Measurements from ENCODE around the gene CNOT9.

The CNOT9 gene

GRCh38 chr2:218529990-218530389 is 38.6 kb upstream of the CNOT9 start:
- Histone ChIP-seq H3K36me3 (ENCODE audit: control insufficient read depth, low read length) (peaks cover 89% of the 10 kb centered on the region), H4K20me1 (ENCODE audit: control insufficient read depth, insufficient read depth, low read depth, low read length) (no peaks in the 10 kb centered on the region), H3K9me3 (ENCODE audit: control insufficient read depth, insufficient read depth, low read length) (no peaks in the 10 kb centered on the region), H3K27me3 (ENCODE audit: control insufficient read depth, low read length) (no peaks in the 10 kb centered on the region), H3K4me2 (ENCODE audit: low read length) (no peak overlapping the region), H3K4me1 (ENCODE audit: control insufficient read depth, low read length) (no peaks in the 10 kb centered on the region), H3K9me2 (replicated peaks; ENCODE audit: control insufficient read depth, low read length) (no peaks in the 10 kb centered on the region), H3K27ac (ENCODE audit: low read depth, low read length) (no peak overlapping the region), H3K4me3 (ENCODE audit: low read length) (no peak overlapping the region), H3F3A (ENCODE audit: control insufficient read depth, insufficient read depth) (no peaks in the 10 kb centered on the region), H3K79me2 (ENCODE audit: control insufficient read depth, low read length) (no peaks in the 10 kb centered on the region)
- TF ChIP-seq EZH2phosphoT487 (IDR thresholded peaks at IDR 0.05; ENCODE audit: borderline replicate concordance, low read length) = no peak
- no peak for TF ChIP-seq CTCF (IDR thresholded peaks at IDR 0.05; ENCODE audit: low read depth, low read length, poor library complexity, severe bottlenecking)

GRCh38 chr2:218536804-218537494 is 31.7 kb upstream of the CNOT9 start:
- H3K9me2 ChIP-seq (replicated peaks; ENCODE audit: control insufficient read depth, low read length) = no peaks in the 10 kb centered on the region
- no peak overlapping the region for H3K4me3 ChIP-seq (ENCODE audit: low read length)
- H3K36me3 ChIP-seq (ENCODE audit: control insufficient read depth, low read length) = peaks cover 86% of the 10 kb centered on the region
- no peaks in the 10 kb centered on the region for H3K9me3 ChIP-seq (ENCODE audit: control insufficient read depth, insufficient read depth, low read length)
- no peaks in the 10 kb centered on the region for H3K4me1 ChIP-seq (ENCODE audit: control insufficient read depth, low read length)
- no peak for TF ChIP-seq CTCF (IDR thresholded peaks at IDR 0.05; ENCODE audit: low read depth, low read length, poor library complexity, severe bottlenecking)
- no peaks in the 10 kb centered on the region for H4K20me1 ChIP-seq (ENCODE audit: control insufficient read depth, insufficient read depth, low read depth, low read length)
- peaks cover 3% of the 10 kb centered on the region; the same call in 1 of the 2 replicates for H3K79me2 ChIP-seq (ENCODE audit: control insufficient read depth, low read length)
- no peak overlapping the region for H3K4me2 ChIP-seq (ENCODE audit: low read length)
- H3K27me3 ChIP-seq (ENCODE audit: control insufficient read depth, low read length) = no peaks in the 10 kb centered on the region
- H3F3A ChIP-seq (ENCODE audit: control insufficient read depth, insufficient read depth) = no peaks in the 10 kb centered on the region
- no peak overlapping the region for H3K27ac ChIP-seq (ENCODE audit: low read depth, low read length)

- H3K27ac ChIP-seq (ENCODE audit: low read depth, low read length) = no peak overlapping the region
- H3K4me1 ChIP-seq (ENCODE audit: control insufficient read depth, low read length) = no peaks in the 10 kb centered on the region
- no peaks in the 10 kb centered on the region for H4K20me1 ChIP-seq (ENCODE audit: control insufficient read depth, insufficient read depth, low read depth, low read length)
- peaks cover 84% of the 10 kb centered on the region for H3K36me3 ChIP-seq (ENCODE audit: control insufficient read depth, low read length)
- H3K9me2 ChIP-seq (replicated peaks; ENCODE audit: control insufficient read depth, low read length) = no peaks in the 10 kb centered on the region
- H3K4me3 ChIP-seq (ENCODE audit: low read length) = no peak overlapping the region
- H3K27me3 ChIP-seq (ENCODE audit: control insufficient read depth, low read length) = no peaks in the 10 kb centered on the region
- H3K9me3 ChIP-seq (ENCODE audit: control insufficient read depth, insufficient read depth, low read length) = no peaks in the 10 kb centered on the region
- H3F3A ChIP-seq (ENCODE audit: control insufficient read depth, insufficient read depth) = no peaks in the 10 kb centered on the region
- H3K4me2 ChIP-seq (ENCODE audit: low read length) = no peak overlapping the region
- TF ChIP-seq EZH2phosphoT487 (IDR thresholded peaks at IDR 0.05; ENCODE audit: borderline replicate concordance, low read length) (no peak), CTCF (IDR thresholded peaks at IDR 0.05; ENCODE audit: low read depth, low read length, poor library complexity, severe bottlenecking) (no peak)
- H3K79me2 ChIP-seq (ENCODE audit: control insufficient read depth, low read length) = peaks cover 3% of the 10 kb centered on the region; the same call in 1 of the 2 replicates
Observed at GRCh38 chr2:218540015-218540414, 28.6 kb upstream of the CNOT9 start.

Measured in DOHH2 (cell line).